ENCODE data around the gene MKI67. TPM values are rescaled to one million over a fixed set of nuclear protein-coding genes. Genes with fewer than 3 reads are reported as not detected.

MKI67 gene
- total RNA-seq, 1 donor from 2014 or later, result 159 TPM

Other genes starting within 250 kb of the MKI67 start
- gene CLRN3, start 233.5 kb downstream of the MKI67 start, total RNA-seq, result not detected in 2 replicates
- gene PTPRE, start 219.3 kb downstream of the MKI67 start, total RNA-seq, result 40.8 and 41.8 TPM in 2 replicates